Aorta (tissue), 5 donors: ENCODE measurements around the gene KIF6. TPM values are rescaled to one million over a fixed set of nuclear protein-coding genes. Genes with fewer than 3 reads are reported as not detected.
A peak's percentile ranks its signal among the peaks of the same experiment; 100 is the strongest.
"Not testable (repeated sequence)": the region's sequence is repeated elsewhere in the genome, so short reads cannot be mapped to it uniquely, and the experiment has no call there.

Experiments used
- ATAC-seq: fragments of 200-7000 bp; cut with Tn5 transposase; one replicate; pipeline ENCODE4 v1.9.1; 2022; ENCODE audit warnings: moderate library complexity; ENCODE audit not compliant: low FRiP score
- DNase-seq, 2 donors: peaks; one replicate each; pipeline ENCODE4 v3.0.0-alpha.2; 2020
- H3K27ac ChIP-seq, 2 donors: one replicate each; pipeline ENCODE4 v1.5.1; 2013; ENCODE audit warnings: low read length in 2 of 2, mild to moderate bottlenecking in 2 of 2, moderate library complexity in 2 of 2, control low read depth in 1 of 2, inconsistent platforms in 1 of 2, low read depth in 1 of 2
- H3K27me3 ChIP-seq, 2 donors: one replicate each; pipeline ENCODE4 v1.6.1; 2013; ENCODE audit warnings: control low read depth in 1 of 2, low read length in 1 of 2, mild to moderate bottlenecking in 1 of 2, moderate library complexity in 1 of 2; ENCODE audit not compliant: insufficient read depth in 2 of 2, control insufficient read depth in 1 of 2
- H3K36me3 ChIP-seq, 2 donors: one replicate each; pipeline ENCODE4 v1.6.1; 2013; ENCODE audit warnings: control low read depth in 1 of 2, low read length in 1 of 2, mild to moderate bottlenecking in 1 of 2; ENCODE audit not compliant: insufficient read depth in 2 of 2, control insufficient read depth in 1 of 2
- H3K4me1 ChIP-seq, 2 donors: one replicate each; pipeline ENCODE4 v1.6.1; 2013; ENCODE audit warnings: low read length in 2 of 2, control low read depth in 1 of 2, mild to moderate bottlenecking in 1 of 2, moderate library complexity in 1 of 2; ENCODE audit not compliant: insufficient read depth in 2 of 2, control insufficient read depth in 1 of 2
- H3K4me3 ChIP-seq, 2 donors: one replicate each; pipeline ENCODE4 v1.5.1; 2013; ENCODE audit warnings: low read length in 2 of 2, control low read depth in 1 of 2, mild to moderate bottlenecking in 1 of 2
- H3K9me3 ChIP-seq: one replicate; pipeline ENCODE4 v1.6.1; 2013; ENCODE audit warnings: mild to moderate bottlenecking, low read length; ENCODE audit not compliant: control insufficient read depth
- WGBS, 2 donors: extraction: QIAGEN DNeasy Blood & Tissue Kit; methylation state at CpG; one replicate each; pipeline ENCODE4 v1.1.7; 2013; 5-methylcytosine and 5-hydroxymethylcytosine counted together
- intact Hi-C, 2 donors: fragments of 100-400 bp; cut with DNase I; formaldehyde crosslinking; loops; one replicate each; pipeline versions ENCODE4 v1.14.2 to v1.15.0; 2022
- polyA plus RNA-seq, 2 donors: library from polyadenylated mRNA; stranded (reverse); fragments of 200-250 nt; gene quantifications; one replicate each; pipeline ENCODE4 v1.2.3, GENCODE V29; 2013
- total RNA-seq, 2 donors: library from RNA; stranded (reverse); fragmentation: NEBNext Ultra II Directional; extraction: Animal tissue kit (Norgen Biotek cat#: 25700); gene quantifications; one replicate each; pipeline ENCODE4 v1.2.1, GENCODE V29; 2021
- donor health status: healthy with polysubstance abuse.
- donor health status: Bipolar disorder and iron deficiency.
- donor health status: DM: no; HTN: no; CAD: no.
- donor health status: DM: no; HTN: no; CAD: no.
- donor health status: DM: yes; HTN: yes; CAD: no.

KIF6 gene
- total and polyA plus RNA-seq, 4 donors = 0.39 to 0.63 (median 0.42) TPM; not detected in 1

- no peaks in the 10 kb centered on the region for H3K36me3 ChIP-seq
- H3K4me3 ChIP-seq = no peak overlapping the region
- H3K27me3 ChIP-seq = no peaks in the 10 kb centered on the region
- H3K4me1 ChIP-seq = no peaks in the 10 kb centered on the region
- DNase-seq (no peak), ATAC-seq (no peak)
- peaks cover 1% of the 10 kb centered on the region for H3K9me3 ChIP-seq
- intact Hi-C loops = loop anchor here in 1 of 2 donors (10.0 kb wide), 1 partner anchor 70 kb away; no protein-coding TSS in a partner anchor
- WGBS, 2 donors = 89 to 95% methylated on average over 7 of the region's 7 CpGs
- H3K27ac ChIP-seq = no peak overlapping the region
Observed at GRCh38 chr6:39494998-39495397, 230.2 kb downstream of the KIF6 start.

DNA sequence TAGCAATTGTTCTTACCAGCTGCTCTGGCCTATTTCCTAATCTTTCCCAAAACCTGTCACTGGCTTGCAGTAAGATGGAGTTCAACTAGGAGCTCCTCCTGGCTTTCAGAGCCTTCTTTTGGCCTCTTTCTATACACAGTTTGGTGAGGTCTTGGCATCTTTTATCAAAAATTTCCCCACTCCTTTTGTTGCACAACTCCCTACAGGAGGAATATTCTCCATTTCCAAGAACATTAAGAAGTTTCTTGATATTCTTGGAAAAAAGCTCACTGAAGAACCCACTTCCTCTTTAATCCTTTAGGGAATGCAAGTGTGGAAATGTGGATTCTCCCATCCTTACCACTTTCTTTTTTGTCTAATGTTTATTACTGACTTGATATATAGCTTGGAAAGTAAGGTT lies 231.4 kb downstream of the KIF6 start:
- peak; percentile 59 for ATAC-seq
- intact Hi-C loops = loop anchor here in 1 of 2 donors (10.0 kb wide), 1 partner anchor 69 kb away; no protein-coding TSS in a partner anchor

GRCh38 chr6:39493174-39493573 lies 232.0 kb downstream of the KIF6 start:
- Histone ChIP-seq H3K9me3 (no peaks in the 10 kb centered on the region), H3K27ac (no peak overlapping the region), H3K27me3 (no peaks in the 10 kb centered on the region), H3K36me3 (no peaks in the 10 kb centered on the region), H3K4me3 (no peak overlapping the region), H3K4me1 (no peaks in the 10 kb centered on the region)
- DNase-seq (no peak), ATAC-seq (no peak)
- intact Hi-C loops = loop anchor here in 1 of 2 donors (10.0 kb wide), 1 partner anchor 68 kb away; no protein-coding TSS in a partner anchor

More for the DNA sequence above, 231.4 kb downstream of the KIF6 start:
- DNase-seq = no peak
- Histone ChIP-seq H3K27me3 (no peaks in the 10 kb centered on the region), H3K4me1 (no peaks in the 10 kb centered on the region), H3K27ac (no peak overlapping the region), H3K4me3 (no peak overlapping the region), H3K36me3 (no peaks in the 10 kb centered on the region), H3K9me3 (no peaks in the 10 kb centered on the region)

DNA sequence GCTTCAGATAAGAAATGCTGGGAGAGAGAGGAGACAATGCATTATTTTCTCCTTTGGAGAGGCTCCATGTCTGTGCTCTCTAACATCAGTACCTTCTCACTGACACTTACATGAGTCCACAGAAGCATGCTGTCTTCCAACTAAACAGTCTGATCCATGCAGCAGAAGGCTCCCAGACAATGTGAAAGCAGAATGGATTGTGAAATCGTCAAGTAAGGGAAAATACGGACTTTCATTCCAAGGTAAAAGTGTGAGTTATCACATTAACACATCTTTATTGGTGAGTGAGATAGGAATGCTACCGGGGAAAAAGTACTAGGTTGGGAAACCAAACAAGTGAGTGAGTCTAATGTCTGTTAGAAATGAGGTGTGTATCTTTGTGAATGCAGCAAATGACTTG lies 235.1 kb downstream of the KIF6 start:
- no peak for ATAC-seq
- no peaks in the 10 kb centered on the region for H3K27me3 ChIP-seq
- no peaks in the 10 kb centered on the region for H3K36me3 ChIP-seq
- 90 to 94% methylated on average over 3 of the region's 3 CpGs for WGBS, 2 donors
- H3K4me3 ChIP-seq = no peak overlapping the region
- intact Hi-C loops = loop anchor here in 1 of 2 donors (10.0 kb wide), 1 partner anchor 65 kb away; no protein-coding TSS in a partner anchor
- no peaks in the 10 kb centered on the region for H3K4me1 ChIP-seq
- DNase-seq = no peak
- H3K9me3 ChIP-seq = no peaks in the 10 kb centered on the region
- no peak overlapping the region for H3K27ac ChIP-seq

DNA sequence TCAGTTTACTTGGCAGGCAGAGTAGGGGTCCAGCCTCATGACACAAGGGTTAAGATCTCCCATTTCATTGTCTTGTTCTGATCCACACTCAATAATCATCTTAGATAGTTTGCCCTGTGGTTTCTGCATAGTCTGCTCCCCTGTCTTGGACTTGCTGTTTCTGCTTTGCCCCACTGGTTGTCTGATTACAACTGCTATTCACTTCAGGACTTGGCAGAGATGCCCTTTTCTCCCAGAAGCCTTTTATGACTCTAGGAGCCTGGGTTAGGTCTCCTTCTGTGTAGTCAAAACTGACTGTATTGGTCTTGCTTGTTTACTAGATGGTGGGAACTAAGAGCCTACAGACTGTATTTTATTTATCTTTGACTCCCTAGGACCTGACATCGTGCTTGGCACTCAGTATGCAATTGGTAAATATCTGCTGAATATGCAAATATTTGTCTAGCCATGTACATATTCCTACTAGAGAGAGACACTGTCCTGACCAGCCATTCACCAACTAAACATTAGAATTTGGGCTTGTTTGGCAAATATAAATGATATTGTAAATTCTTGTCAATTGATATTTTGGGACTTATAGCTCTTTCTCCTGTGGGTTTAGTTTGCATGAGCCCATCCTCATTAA lies 236.8 kb downstream of the KIF6 start:
- no peaks in the 10 kb centered on the region for H3K9me3 ChIP-seq
- ATAC-seq = no peak
- no peaks in the 10 kb centered on the region for H3K36me3 ChIP-seq
- H3K4me3 ChIP-seq = no peak overlapping the region
- intact Hi-C loops = no loop called here
- H3K4me1 ChIP-seq = no peaks in the 10 kb centered on the region
- 90 to 97% methylated on average over 1 of the region's 1 CpG for WGBS, 2 donors
- DNase-seq = no peak
- no peak overlapping the region for H3K27ac ChIP-seq
- no peaks in the 10 kb centered on the region for H3K27me3 ChIP-seq

GRCh38 chr6:39484276-39484675 lies 240.9 kb downstream of the KIF6 start:
- H3K27me3 ChIP-seq = no peaks in the 10 kb centered on the region
- intact Hi-C loops = no loop called here
- no peaks in the 10 kb centered on the region for H3K36me3 ChIP-seq
- no peak for DNase-seq
- H3K4me3 ChIP-seq = no peak overlapping the region
- WGBS, 2 donors = 95 to 97% methylated on average over 3 of the region's 3 CpGs
- no peaks in the 10 kb centered on the region for H3K4me1 ChIP-seq
- H3K27ac ChIP-seq = no peak overlapping the region
- H3K9me3 ChIP-seq = no peaks in the 10 kb centered on the region
- ATAC-seq = no peak

- H3K4me3 ChIP-seq, H3K36me3 ChIP-seq, intact Hi-C loops, H3K27me3 ChIP-seq, ATAC-seq, DNase-seq, H3K4me1 ChIP-seq, H3K9me3 ChIP-seq, H3K27ac ChIP-seq: not testable (repeated sequence)
- WGBS, 2 donors = 89 to 97% methylated on average over 1 of the region's 1 CpG
Observed at GRCh38 chr6:39479819-39480218, 245.4 kb downstream of the KIF6 start.

DNA sequence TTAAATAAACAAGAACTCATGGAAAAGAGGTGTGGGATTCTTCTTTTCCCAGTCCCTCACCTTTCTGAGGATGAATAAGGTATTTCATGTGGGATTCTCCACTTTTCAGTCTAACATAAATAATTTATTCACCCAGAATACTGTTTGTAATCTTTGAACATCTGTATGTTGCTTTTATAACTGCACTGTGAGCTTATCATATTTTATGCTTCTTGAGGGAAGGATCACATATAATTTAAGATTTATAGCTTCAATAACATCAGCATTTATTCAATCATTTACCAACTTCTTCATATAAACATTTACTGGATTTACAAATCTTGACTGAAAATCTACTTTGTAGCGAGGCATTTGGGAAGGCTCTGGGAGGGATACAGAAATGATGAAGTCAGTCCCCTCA lies 248.5 kb downstream of the KIF6 start:
- intact Hi-C loops = no loop called here
- Histone ChIP-seq H3K27ac (no peak overlapping the region), H3K27me3 (no peaks in the 10 kb centered on the region), H3K4me1 (no peaks in the 10 kb centered on the region), H3K36me3 (no peaks in the 10 kb centered on the region), H3K4me3 (no peak overlapping the region), H3K9me3 (peaks cover 1% of the 10 kb centered on the region)
- WGBS, 2 donors = 93 to 95% methylated on average over 1 of the region's 1 CpG
- DNase-seq = no peak
- no peak for ATAC-seq

GRCh38 chr6:39476151-39476550 lies 249.1 kb downstream of the KIF6 start:
- intact Hi-C loops = no loop called here

More at GRCh38 chr6:39476151-39476550, 249.1 kb downstream of the KIF6 start:
- Histone ChIP-seq H3K4me3 (no peak overlapping the region), H3K4me1 (no peaks in the 10 kb centered on the region), H3K36me3 (no peaks in the 10 kb centered on the region), H3K27ac (no peak overlapping the region), H3K27me3 (no peaks in the 10 kb centered on the region), H3K9me3 (peaks cover 1% of the 10 kb centered on the region)
- no peak for ATAC-seq
- no peak for DNase-seq
- WGBS, 2 donors = 89 to 98% methylated on average over 1 of the region's 1 CpG
